Stimulated activated CD8-positive, alpha-beta memory T cell treated with anti-CD3 and anti-CD28 coated beads, Interleukin-15, amount 100 ng/mL, for 24 hours (primary cell): ENCODE measurements around the gene PLEKHN1.

Source experiments
- DNase-seq: peaks from one replicate; pipeline ENCODE4 v3.0.0-alpha.2; 2020; ENCODE audit warnings: low read depth

PLEKHN1 gene

GRCh38 chr1:929712-930632, 36.3 kb upstream of the PLEKHN1 start:
- no peak for DNase-seq

GRCh38 chr1:930633-931138, 35.6 kb upstream of the PLEKHN1 start:
- no peak for DNase-seq

GRCh38 chr1:931380-932172, 34.7 kb upstream of the PLEKHN1 start:
- no peak for DNase-seq

- no peak for DNase-seq
These were observed 34.1 kb upstream of the PLEKHN1 start for GRCh38 chr1:932173-932510.

- no peak for DNase-seq
These were observed 33.3 kb upstream of the PLEKHN1 start for GRCh38 chr1:932776-933602.

GRCh38 chr1:933603-933940, 32.7 kb upstream of the PLEKHN1 start:
- DNase-seq: no peak

- no peak for DNase-seq
These were observed 31.1 kb upstream of the PLEKHN1 start for GRCh38 chr1:934991-935750.

GRCh38 chr1:935751-936231, 30.5 kb upstream of the PLEKHN1 start:
- DNase-seq: no peak

GRCh38 chr1:936348-937264, 29.7 kb upstream of the PLEKHN1 start:
- DNase-seq: no peak

- DNase-seq: no peak
These were observed 28.8 kb upstream of the PLEKHN1 start for GRCh38 chr1:937521-937920.

- no peak for DNase-seq
These were observed 28.1 kb upstream of the PLEKHN1 start for GRCh38 chr1:938088-938683.

GRCh38 chr1:938711-939489, 27.4 kb upstream of the PLEKHN1 start:
- no peak for DNase-seq

GRCh38 chr1:939511-940106, 26.7 kb upstream of the PLEKHN1 start:
- DNase-seq: no peak

- no peak for DNase-seq
These were observed 25.9 kb upstream of the PLEKHN1 start for GRCh38 chr1:940107-941014.

GRCh38 chr1:941015-941587, 25.2 kb upstream of the PLEKHN1 start:
- no peak for DNase-seq

GRCh38 chr1:941588-942383, 24.5 kb upstream of the PLEKHN1 start:
- DNase-seq: no peak
